Activated T-cell treated with anti-CD3 and anti-CD28 coated beads, Interleukin-2, amount 50 U/mL, for 4 hours (primary cell): ENCODE results near the gene RBFOX1. TPM values are rescaled to one million over a fixed set of nuclear protein-coding genes. Genes with fewer than 3 reads are reported as not detected.

Experiments
- ATAC-seq, 2 donors: fragments of 200-7000 bp; cut with Tn5 transposase; one replicate each; pipeline ENCODE4 v1.10.0; 2021
- DNase-seq: peaks from one replicate; pipeline ENCODE4 v3.0.0-alpha.2; 2020
- H3K27me3 Mint-ChIP-seq: one replicate; pipeline ENCODE4 v1.8.0; 2021; ENCODE audit warnings: low read depth, mixed read lengths
- H3K36me3 Mint-ChIP-seq: one replicate; pipeline ENCODE4 v1.8.0; 2022; ENCODE audit warnings: mixed read lengths; ENCODE audit not compliant: insufficient read depth
- H3K4me1 Mint-ChIP-seq: one replicate; pipeline ENCODE4 v1.8.0; 2021; ENCODE audit warnings: low read depth, mixed read lengths
- H3K4me3 Mint-ChIP-seq: one replicate; pipeline ENCODE4 v1.8.0; 2021; ENCODE audit warnings: mild to moderate bottlenecking, moderate library complexity, mixed read lengths
- H3K9me3 Mint-ChIP-seq: one replicate; pipeline ENCODE4 v1.8.0; 2021; ENCODE audit warnings: mixed read lengths
- total RNA-seq, 3 donors: library from RNA; stranded (reverse); gene quantifications; one replicate each; pipeline ENCODE4 v1.2.1, GENCODE V29; 2021

Gene RBFOX1
- total RNA-seq, 3 donors from 2014 or later: not detected

DNA sequence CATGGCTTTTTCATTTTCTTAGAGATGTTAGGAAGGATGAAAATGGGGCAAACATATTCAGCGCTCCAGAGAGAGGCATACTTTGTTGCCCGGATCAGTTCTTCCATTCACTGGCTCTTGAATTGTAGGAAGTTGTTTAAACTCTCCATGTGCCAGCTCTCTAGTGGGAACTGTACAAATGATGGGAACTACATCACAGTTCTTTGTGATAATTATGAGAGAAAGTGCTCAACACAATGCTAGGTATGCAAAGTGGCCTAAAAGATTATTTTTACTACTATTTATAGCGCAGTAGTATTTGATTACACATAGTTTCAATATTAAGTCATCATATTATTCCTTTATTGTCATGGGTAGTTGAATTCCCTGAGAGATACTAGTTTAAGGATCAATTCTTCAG is 268.5 kb downstream of the RBFOX1 start:
- peaks cover 19% of the 10 kb centered on the region for H3K9me3 Mint-ChIP-seq
- no peak for DNase-seq
- no peak overlapping the region for H3K4me3 Mint-ChIP-seq
- no peaks in the 10 kb centered on the region for H3K27me3 Mint-ChIP-seq
- ATAC-seq: no peak
- no peaks in the 10 kb centered on the region for H3K36me3 Mint-ChIP-seq
- H3K4me1 Mint-ChIP-seq: no peaks in the 10 kb centered on the region

DNA sequence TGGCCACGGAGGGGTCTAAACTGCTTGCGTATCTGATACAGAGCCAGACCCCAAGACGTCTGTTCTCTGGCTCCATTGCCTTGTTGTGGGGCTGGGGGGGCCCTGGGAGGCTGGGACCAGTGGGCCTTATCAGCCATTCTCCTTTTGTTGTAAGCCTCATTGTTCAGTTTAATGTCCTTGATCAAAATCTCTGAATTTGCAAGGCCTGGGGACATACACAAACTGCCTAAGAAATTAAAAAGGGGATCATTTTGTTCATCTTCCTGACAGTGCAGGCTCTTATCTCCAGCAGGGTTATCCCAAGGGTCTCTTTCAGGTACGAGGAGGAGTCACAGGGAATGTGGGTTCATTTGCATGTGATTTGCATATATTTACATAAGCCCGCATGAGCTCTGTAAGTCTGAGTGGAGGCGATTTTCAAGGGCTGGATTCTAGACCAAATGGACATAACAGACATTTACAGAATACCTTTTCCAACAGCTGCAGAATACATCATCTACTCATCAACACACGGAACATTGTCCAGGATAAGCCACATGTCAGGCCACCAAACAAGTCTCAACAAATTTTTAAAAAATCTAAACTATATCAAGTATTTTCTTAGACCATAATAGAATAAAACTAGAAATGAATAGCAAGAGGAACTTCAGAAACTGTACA is 269.8 kb downstream of the RBFOX1 start:
- DNase-seq (no peak), ATAC-seq (no peak)
- no peaks in the 10 kb centered on the region for H3K36me3 Mint-ChIP-seq
- H3K27me3 Mint-ChIP-seq: no peaks in the 10 kb centered on the region
- no peak overlapping the region for H3K4me3 Mint-ChIP-seq
- peaks cover 15% of the 10 kb centered on the region for H3K9me3 Mint-ChIP-seq
- H3K4me1 Mint-ChIP-seq: no peaks in the 10 kb centered on the region

DNA sequence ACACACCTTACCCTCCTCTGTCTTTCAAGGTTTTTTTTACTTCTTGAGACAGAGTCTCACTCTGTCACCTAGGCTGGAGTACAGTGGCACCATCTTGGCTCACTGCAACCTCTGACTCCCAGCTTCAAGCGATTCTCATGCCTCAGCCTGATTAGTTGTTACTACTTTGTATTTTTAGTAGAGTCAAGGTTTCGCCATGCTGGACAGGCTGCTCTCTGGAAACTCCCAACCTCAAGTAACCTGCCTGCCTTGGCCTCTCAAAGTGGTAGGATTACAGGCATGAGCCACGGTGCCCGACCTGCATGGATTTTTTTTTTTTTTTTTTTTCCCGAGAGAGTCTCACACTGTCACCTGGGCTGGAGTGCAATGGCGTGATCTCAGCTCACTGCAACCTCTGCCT is 273.2 kb downstream of the RBFOX1 start:
- no peak for ATAC-seq
- Mint-ChIP-seq H3K4me1 (no peaks in the 10 kb centered on the region), H3K9me3 (peaks cover 12% of the 10 kb centered on the region)

DNA sequence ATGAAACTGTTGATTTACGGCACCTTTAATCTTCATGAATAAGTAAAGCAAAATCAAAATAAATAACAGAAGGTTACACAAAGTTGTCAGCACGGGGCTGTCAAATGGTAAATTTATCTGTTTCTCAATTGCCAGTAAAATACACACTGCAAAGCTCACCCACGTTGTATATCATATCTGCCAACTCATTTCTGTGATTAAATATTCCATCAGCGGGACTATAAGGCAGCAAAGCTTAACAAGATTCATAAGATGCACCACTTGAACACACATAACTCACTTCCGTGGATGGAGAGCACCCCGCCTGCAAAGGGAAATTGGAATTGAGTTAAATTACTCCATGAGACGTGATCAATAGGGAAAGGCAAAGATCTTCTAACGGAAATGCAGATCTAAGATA is 280.0 kb downstream of the RBFOX1 start:
- Mint-ChIP-seq H3K27me3 (no peaks in the 10 kb centered on the region), H3K9me3 (peaks cover 15% of the 10 kb centered on the region), H3K4me3 (no peak overlapping the region), H3K4me1 (no peaks in the 10 kb centered on the region), H3K36me3 (no peaks in the 10 kb centered on the region)
- ATAC-seq: no peak
- no peak for DNase-seq

More for the DNA sequence above, 273.2 kb downstream of the RBFOX1 start:
- Mint-ChIP-seq H3K27me3 (no peaks in the 10 kb centered on the region), H3K36me3 (no peaks in the 10 kb centered on the region), H3K4me3 (no peak overlapping the region)
- no peak for DNase-seq

DNA sequence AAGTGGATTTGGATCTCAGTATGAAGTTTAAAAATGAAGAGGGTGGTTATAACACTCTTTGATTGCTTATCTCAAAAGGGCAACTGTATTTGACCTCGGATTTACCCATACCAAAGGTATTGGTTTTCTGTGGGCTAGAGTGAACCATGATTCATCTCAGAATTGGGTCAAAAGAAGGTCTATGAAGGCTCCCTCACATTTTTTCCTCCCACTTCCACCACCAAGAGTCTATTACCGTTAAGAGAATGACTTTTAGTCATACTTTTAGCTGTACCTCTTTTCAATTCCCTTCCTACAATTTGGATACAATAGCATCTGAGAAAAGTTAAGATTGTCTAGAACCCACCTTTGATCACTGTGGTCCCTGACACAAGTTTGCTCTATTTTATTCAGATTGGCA is 280.9 kb downstream of the RBFOX1 start:
- peaks cover 15% of the 10 kb centered on the region for H3K9me3 Mint-ChIP-seq
- DNase-seq (no peak), ATAC-seq (no peak)
- no peaks in the 10 kb centered on the region for H3K27me3 Mint-ChIP-seq
- no peaks in the 10 kb centered on the region for H3K4me1 Mint-ChIP-seq
- no peak overlapping the region for H3K4me3 Mint-ChIP-seq
- H3K36me3 Mint-ChIP-seq: no peaks in the 10 kb centered on the region

DNA sequence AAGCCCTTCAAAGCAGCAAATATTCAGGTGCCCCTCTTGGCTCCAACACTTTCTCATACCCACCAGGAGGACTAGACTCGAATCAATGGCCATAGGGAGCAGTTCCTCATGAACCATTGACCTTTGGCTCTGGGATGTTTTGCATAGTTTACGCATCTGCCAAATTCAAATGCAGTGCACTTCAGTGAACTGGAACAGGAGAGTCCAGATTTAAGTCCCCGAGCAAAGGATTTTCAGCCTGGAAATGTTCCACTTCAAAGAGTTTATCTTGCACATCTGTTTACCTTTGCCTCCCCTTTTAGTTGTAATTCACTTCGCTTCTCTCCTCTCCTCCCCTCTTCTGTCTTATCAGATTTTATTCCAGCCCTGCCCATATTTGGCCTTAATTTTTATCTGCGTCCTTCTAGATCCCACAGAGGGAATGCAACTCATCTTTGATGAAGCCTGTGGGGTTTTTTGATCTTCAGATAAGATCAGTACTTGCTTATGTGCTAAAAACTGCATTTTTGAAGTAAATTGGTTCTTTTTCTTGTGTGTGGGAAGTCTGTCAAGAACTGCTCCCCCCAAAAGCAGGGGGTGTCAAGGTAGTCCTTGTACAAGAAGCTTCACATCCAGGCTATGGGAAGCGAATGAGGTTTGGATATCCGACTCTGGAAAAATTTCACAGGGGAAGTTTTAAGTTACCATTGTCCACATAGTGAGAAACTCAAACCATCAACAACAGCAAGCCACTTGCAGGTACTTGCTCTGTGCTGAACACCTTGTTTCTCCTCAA is 281.6 kb downstream of the RBFOX1 start:
- Mint-ChIP-seq H3K4me3 (no peak overlapping the region), H3K27me3 (no peaks in the 10 kb centered on the region), H3K36me3 (no peaks in the 10 kb centered on the region), H3K4me1 (no peaks in the 10 kb centered on the region), H3K9me3 (peaks cover 15% of the 10 kb centered on the region)
- DNase-seq (no peak), ATAC-seq (no peak)

DNA sequence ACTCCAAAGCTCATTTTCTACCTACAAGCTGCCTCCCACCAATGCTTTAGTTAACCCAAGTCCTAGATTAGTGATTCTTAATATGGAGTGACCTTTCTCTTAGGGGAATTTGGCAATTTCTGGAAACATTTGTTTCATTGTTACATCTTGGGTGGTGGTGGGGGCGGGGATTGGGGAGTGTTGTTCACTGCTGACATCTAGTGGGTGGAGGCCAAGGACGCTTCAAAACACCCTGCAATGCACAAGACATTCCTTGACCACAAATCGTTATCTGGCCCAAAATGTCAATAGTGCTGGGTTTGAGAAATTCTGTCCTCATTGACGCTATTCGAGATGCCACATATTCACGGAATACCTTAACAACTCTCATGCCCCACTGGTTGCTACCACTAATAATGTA is 282.9 kb downstream of the RBFOX1 start:
- H3K9me3 Mint-ChIP-seq: peaks cover 15% of the 10 kb centered on the region
- DNase-seq (no peak), ATAC-seq (no peak)

GRCh38 chr16:7624871-7625766 is 292.5 kb downstream of the RBFOX1 start:
- no peaks in the 10 kb centered on the region for H3K4me1 Mint-ChIP-seq
- no peaks in the 10 kb centered on the region for H3K27me3 Mint-ChIP-seq
- no peak overlapping the region for H3K4me3 Mint-ChIP-seq
- peaks cover 16% of the 10 kb centered on the region for H3K9me3 Mint-ChIP-seq
- DNase-seq (no peak), ATAC-seq (no peak)
- no peaks in the 10 kb centered on the region for H3K36me3 Mint-ChIP-seq

More for the DNA sequence above, 282.9 kb downstream of the RBFOX1 start:
- H3K36me3 Mint-ChIP-seq: no peaks in the 10 kb centered on the region
- H3K4me3 Mint-ChIP-seq: no peak overlapping the region
- H3K4me1 Mint-ChIP-seq: no peaks in the 10 kb centered on the region
- no peaks in the 10 kb centered on the region for H3K27me3 Mint-ChIP-seq

- H3K4me1 Mint-ChIP-seq: no peaks in the 10 kb centered on the region
- H3K27me3 Mint-ChIP-seq: no peaks in the 10 kb centered on the region
- no peak overlapping the region for H3K4me3 Mint-ChIP-seq
- H3K9me3 Mint-ChIP-seq: peaks cover 21% of the 10 kb centered on the region
- DNase-seq (no peak), ATAC-seq (no peak)
- H3K36me3 Mint-ChIP-seq: no peaks in the 10 kb centered on the region
Measured at GRCh38 chr16:7628981-7629380, 296.3 kb downstream of the RBFOX1 start.

DNA sequence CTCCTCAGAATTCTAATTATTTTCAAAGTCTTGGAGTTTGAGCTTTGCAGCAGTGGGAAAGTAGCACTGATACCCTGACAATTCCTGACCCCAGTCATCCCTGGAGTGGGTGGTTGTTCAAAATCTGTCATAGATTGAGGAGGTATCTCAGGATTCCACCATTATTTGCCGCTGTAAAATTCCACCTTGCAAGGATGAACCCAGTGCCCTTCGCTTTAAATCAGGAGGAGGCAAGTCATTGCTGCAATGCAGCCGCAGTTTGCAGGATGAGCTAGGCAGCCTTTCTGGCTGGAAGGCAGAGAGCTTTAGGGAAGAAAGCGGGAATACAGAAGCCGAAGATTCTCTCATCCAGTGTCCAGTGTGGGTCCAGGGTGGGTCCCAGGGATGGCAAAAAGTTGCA is 296.9 kb downstream of the RBFOX1 start:
- ATAC-seq (no peak), DNase-seq (no peak)
- Mint-ChIP-seq H3K4me3 (no peak overlapping the region), H3K27me3 (no peaks in the 10 kb centered on the region), H3K36me3 (no peaks in the 10 kb centered on the region), H3K4me1 (no peaks in the 10 kb centered on the region), H3K9me3 (peaks cover 21% of the 10 kb centered on the region)

- Mint-ChIP-seq H3K9me3 (peaks cover 17% of the 10 kb centered on the region), H3K4me3 (no peak overlapping the region), H3K27me3 (no peaks in the 10 kb centered on the region), H3K4me1 (no peaks in the 10 kb centered on the region), H3K36me3 (no peaks in the 10 kb centered on the region)
- no peak for ATAC-seq
- DNase-seq: no peak
Measured at GRCh38 chr16:7637446-7637845, 304.8 kb downstream of the RBFOX1 start.

GRCh38 chr16:7638306-7638705 is 305.7 kb downstream of the RBFOX1 start:
- H3K36me3 Mint-ChIP-seq: no peaks in the 10 kb centered on the region
- H3K4me3 Mint-ChIP-seq: no peak overlapping the region
- no peaks in the 10 kb centered on the region for H3K4me1 Mint-ChIP-seq
- H3K9me3 Mint-ChIP-seq: peaks cover 17% of the 10 kb centered on the region
- DNase-seq (no peak), ATAC-seq (no peak)
- no peaks in the 10 kb centered on the region for H3K27me3 Mint-ChIP-seq

- no peak for ATAC-seq
- DNase-seq: no peak
- Mint-ChIP-seq H3K27me3 (no peaks in the 10 kb centered on the region), H3K9me3 (peaks cover 15% of the 10 kb centered on the region), H3K4me1 (no peaks in the 10 kb centered on the region), H3K4me3 (no peak overlapping the region), H3K36me3 (no peaks in the 10 kb centered on the region)
Measured at GRCh38 chr16:7640334-7640733, 307.7 kb downstream of the RBFOX1 start.

DNA sequence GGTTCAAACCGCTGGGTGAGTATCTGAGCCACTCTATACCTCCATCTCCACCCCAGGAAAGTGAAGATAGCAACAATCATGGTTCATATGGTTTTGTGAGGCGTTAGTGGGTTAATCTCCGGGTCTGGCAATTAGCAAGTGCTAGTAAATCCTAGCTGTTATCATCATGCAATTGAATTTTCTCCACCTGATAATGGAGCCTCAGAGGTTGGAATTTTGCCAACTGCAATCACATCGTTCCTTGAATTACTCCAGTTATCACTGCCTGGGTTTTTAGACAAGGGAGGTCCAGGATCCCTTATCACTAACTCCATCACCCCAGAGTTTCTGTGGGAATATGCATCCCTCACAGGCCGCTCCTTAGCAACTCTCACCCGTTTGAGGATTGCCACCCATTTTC is 311.5 kb downstream of the RBFOX1 start:
- Mint-ChIP-seq H3K4me3 (no peak overlapping the region), H3K36me3 (no peaks in the 10 kb centered on the region), H3K4me1 (no peaks in the 10 kb centered on the region), H3K9me3 (peaks cover 11% of the 10 kb centered on the region), H3K27me3 (no peaks in the 10 kb centered on the region)
- no peak for ATAC-seq
- DNase-seq: no peak
